HCT116 (cell line): Measurements from ENCODE around the gene ACBD6. TPM values are rescaled to one million over a fixed set of nuclear protein-coding genes. Genes with fewer than 3 reads are reported as not detected.

Experiments used
- ATAC-seq: fragments of 200-7000 bp; cut with Tn5 transposase; 2 replicates; pipeline ENCODE4 v1.9.1; 2020; ENCODE audit warnings: mild to moderate bottlenecking, moderate library complexity
- BruUV-seq: library from RNA; stranded (reverse); fragments of 400-500 nt; replicated peaks from 2 replicates; lab custom pipeline; 2021; lab: Mats Ljungman, UMichigan
- CTCF ChIA-PET: fragments of 300-600 bp; sonication (Branson Sonifier 250); formaldehyde crosslinking; loops from one replicate; lab custom pipeline; 2021; ENCODE audit warnings: antibody characterized with exemption; lab: Charles Lee
- POLR2A ChIA-PET: fragments of 300-600, 350-600 bp; sonication (Branson Sonifier 250); formaldehyde crosslinking; loops from one replicate; lab custom pipeline; 2021; ENCODE audit warnings: antibody characterized with exemption; lab: Charles Lee
- RAD21 ChIA-PET, 2 experiments: fragments of 300-600 bp; sonication (Branson Sonifier 250); formaldehyde crosslinking; loops; one replicate each; lab custom pipeline; 2023; ENCODE audit warnings: low total read pairs in 2 of 2; ENCODE audit not compliant: uncharacterized antibody in 2 of 2, unreplicated experiment in 2 of 2, low non-redundant PET in 1 of 2; lab: Charles Lee
- DNase-seq: peaks from one replicate; pipeline ENCODE4 v3.0.0-alpha.2; 2010; ENCODE audit warnings: low read depth, low spot score
- H2AFZ ChIP-seq: fragments of 200-600 bp; shearing (Covaris generic), sonication (generic); 2 replicates; pipeline ENCODE4 v1.6.1; 2017; ENCODE audit warnings: low read depth, mixed run types, mixed read lengths, antibody characterized with exemption, low read length; ENCODE audit not compliant: poor library complexity, severe bottlenecking
- H3K27ac ChIP-seq: 2 replicates; pipeline ENCODE4 v1.5.1; 2012; ENCODE audit warnings: low read depth, low read length
- H3K27me3 ChIP-seq: fragments of 200-600 bp; sonication (generic); 2 replicates; pipeline ENCODE4 v1.6.1; 2016; ENCODE audit warnings: mixed run types, low read length, mixed read lengths; ENCODE audit not compliant: insufficient read depth
- H3K36me3 ChIP-seq, 2 experiments: fragments of 200-500 bp in 1 of 2; fragments of 200-600 bp in 1 of 2; sonication (Bioruptor generic) in 1 of 2; sonication (generic) in 1 of 2; 2 replicates each; pipeline versions ENCODE4 v1.5.1 to v1.6.1; 2014 to 2016; ENCODE audit warnings: low read length in 2 of 2, inconsistent platforms in 1 of 2, mixed read lengths in 1 of 2, mixed run types in 1 of 2; ENCODE audit not compliant: insufficient read depth in 2 of 2, control insufficient read depth in 1 of 2
- H3K4me1 ChIP-seq, 2 experiments: fragments of 200-600 bp in 1 of 2; sonication (generic) in 1 of 2; 2 replicates each; pipeline versions ENCODE4 v1.5.1 to v1.6.1; 2012 to 2017; ENCODE audit warnings: low read length in 2 of 2, inconsistent platforms in 1 of 2, mild to moderate bottlenecking in 1 of 2, mixed read lengths in 1 of 2, mixed run types in 1 of 2, moderate library complexity in 1 of 2; ENCODE audit not compliant: insufficient read depth in 2 of 2, control insufficient read depth in 1 of 2
- H3K4me2 ChIP-seq: fragments of 200-600 bp; sonication (generic); 2 replicates; pipeline ENCODE4 v1.6.1; 2017; ENCODE audit warnings: mixed run types, low read length, mixed read lengths
- H3K4me3 ChIP-seq, 2 experiments: fragments of 200-600 bp in 1 of 2; sonication (generic) in 1 of 2; replicated peaks in 1 of 2; 2 replicates each; pipeline ENCODE4 v1.5.1; 2011 to 2016; ENCODE audit warnings: low read length in 2 of 2, control low read depth in 1 of 2, low read depth in 1 of 2, mild to moderate bottlenecking in 1 of 2, mixed read lengths in 1 of 2, mixed run types in 1 of 2
- H3K79me2 ChIP-seq: fragments of 200-600 bp; sonication (generic); 2 replicates; pipeline ENCODE4 v1.6.1; 2017; ENCODE audit warnings: mild to moderate bottlenecking, mixed run types, low read length, moderate library complexity, mixed read lengths; ENCODE audit not compliant: insufficient read depth
- H3K9ac ChIP-seq: fragments of 200-600 bp; sonication (generic); 2 replicates; pipeline ENCODE4 v1.6.1; 2016; ENCODE audit warnings: low read length, mixed read lengths
- H3K9me2 ChIP-seq: fragments of 200-600 bp; sonication (generic), shearing (Covaris generic); 2 replicates; pipeline ENCODE4 v1.6.1; 2017; ENCODE audit warnings: mixed run types, mild to moderate bottlenecking, moderate library complexity; ENCODE audit not compliant: insufficient read depth
- H3K9me3 ChIP-seq, 2 experiments: fragments of 200-500 bp in 1 of 2; fragments of 200-600 bp in 1 of 2; sonication (Bioruptor generic) in 1 of 2; sonication (generic) in 1 of 2; 2 replicates each; pipeline ENCODE4 v1.6.1; 2014 to 2017; ENCODE audit warnings: low read length in 2 of 2, mixed read lengths in 2 of 2, inconsistent platforms in 1 of 2, low read depth in 1 of 2, mild to moderate bottlenecking in 1 of 2, mixed run types in 1 of 2, moderate library complexity in 1 of 2; ENCODE audit not compliant: control insufficient read depth in 1 of 2, insufficient read depth in 1 of 2
- H4K20me1 ChIP-seq: fragments of 200-600 bp; sonication (generic), shearing (Covaris generic); 2 replicates; pipeline ENCODE4 v1.6.1; 2017; ENCODE audit warnings: mixed run types, mild to moderate bottlenecking, moderate library complexity; ENCODE audit not compliant: insufficient read depth
- CBX3 ChIP-seq: IDR thresholded peaks from 2 replicates; pipeline ENCODE4 v1.6.1; 2012; ENCODE audit warnings: low read depth
- CEBPB ChIP-seq: IDR thresholded peaks from 2 replicates; pipeline ENCODE4 v1.6.1; 2012; ENCODE audit warnings: low read depth
- CTCF ChIP-seq, 3 experiments: fragments of 200-600 bp in 1 of 3; sonication (generic) in 1 of 3; IDR thresholded peaks in 2 of 3; conservative IDR thresholded peaks in 1 of 3; 2 replicates each; pipeline ENCODE4 v1.5.1; 2012 to 2017; ENCODE audit warnings: low read depth in 2 of 3, low read length in 2 of 3, antibody characterized with exemption in 1 of 3, borderline replicate concordance in 1 of 3, control low read depth in 1 of 3, mild to moderate bottlenecking in 1 of 3, mixed read lengths in 1 of 3, mixed run types in 1 of 3, moderate library complexity in 1 of 3; ENCODE audit not compliant: insufficient read depth in 1 of 3
- EZH2phosphoT487 ChIP-seq: fragments of 200-600 bp; IDR thresholded peaks from 2 replicates; pipeline ENCODE4 v1.6.1; 2018; ENCODE audit warnings: antibody characterized with exemption, borderline replicate concordance
- FOSL1 ChIP-seq: IDR thresholded peaks from 2 replicates; pipeline ENCODE4 v1.6.1; 2012; ENCODE audit warnings: low read depth
- MAX ChIP-seq: IDR thresholded peaks from 2 replicates; pipeline ENCODE4 v1.6.1; 2012
- RAD21 ChIP-seq: IDR thresholded peaks from 2 replicates; pipeline ENCODE4 v1.6.1; 2012; ENCODE audit warnings: low read depth, mild to moderate bottlenecking
- SRF ChIP-seq: IDR thresholded peaks from 2 replicates; pipeline ENCODE4 v1.6.1; 2012; ENCODE audit warnings: low read depth
- TCF7L2 ChIP-seq: IDR thresholded peaks from 2 replicates; pipeline ENCODE4 v1.7.0; 2011; ENCODE audit warnings: borderline replicate concordance, inconsistent platforms; ENCODE audit not compliant: insufficient read depth, insufficient read length; ENCODE audit errors: extremely low read depth
- ZFX ChIP-seq: fragments of 450-650 bp; IDR thresholded peaks from 2 replicates; pipeline ENCODE4 v1.6.1; 2017
- intact Hi-C: fragments of 100-400 bp; cut with micrococcal nuclease; formaldehyde crosslinking; loops from 2 replicates; pipeline ENCODE4 v1.10.0; 2022
- total RNA-seq: library from RNA; stranded (reverse); gene quantifications from one replicate; pipeline ENCODE4 v1.2.1, GENCODE V29; 2021; ENCODE audit not compliant: unreplicated experiment

Gene ACBD6
- total RNA-seq, 1 experiment from 2014 or later = 43.2 TPM

- Histone ChIP-seq H3K4me1 (no peaks in the 10 kb centered on the region), H3K79me2 (peaks cover 52% of the 10 kb centered on the region), H3K4me2 (no peak overlapping the region), H3K9me2 (no peaks in the 10 kb centered on the region), H3K4me3 (no peak overlapping the region), H4K20me1 (peaks cover 5% of the 10 kb centered on the region; the same call in 1 of the 2 replicates), H2AFZ (no peak overlapping the region), H3K9ac (no peak overlapping the region), H3K27ac (no peak overlapping the region), H3K27me3 (no peaks in the 10 kb centered on the region), H3K9me3 (0 out of 4 replicates have a peak, but pooled peaks cover 0 to 3% of the 10 kb centered on the region in 2 experiments), H3K36me3 (no peaks in the 10 kb centered on the region)
- DNase-seq (no peak), ATAC-seq (no peak)
- POLR2A ChIA-PET = no interaction called here
- TF ChIP-seq CTCF (IDR thresholded peaks at IDR 0.05 in 2 of 3, conservative IDR thresholded peaks at IDR 0.05 in 1 of 3; ENCODE audit: borderline replicate concordance in 1 of 3, insufficient read depth in 1 of 3, low read depth in 2 of 3, low read length in 2 of 3) (no peak), SRF (no peak), CEBPB (no peak), TCF7L2 (no peak), CBX3 (no peak), EZH2phosphoT487 (no peak), ZFX (no peak), FOSL1 (no peak), MAX (no peak), RAD21 (no peak)
- no TSS peak for BruUV-seq
- RAD21 ChIA-PET = no interaction called here
- intact Hi-C loops = no loop called here
- CTCF ChIA-PET = no interaction called here
Measured at GRCh38 chr1:180468311-180468710, 34.1 kb downstream of the ACBD6 start.
